Transverse colon (tissue), 4 donors: ENCODE data around the gene AIG1. TPM values are rescaled to one million over a fixed set of nuclear protein-coding genes. Genes with fewer than 3 reads are reported as not detected.

ENCODE experiments used
- DNase-seq: peaks from one replicate; pipeline ENCODE4 v3.0.0-alpha.2; 2019
- H3K27ac ChIP-seq, 4 donors: fragments of 200-600 bp; sonication (generic); 2 replicates each; pipeline ENCODE4 v1.5.1; 2016 to 2018; ENCODE audit warnings: inconsistent platforms in 4 of 4
- H3K27me3 ChIP-seq: fragments of 200-600 bp; sonication (generic); 2 replicates; pipeline ENCODE4 v1.5.1; 2017; ENCODE audit warnings: inconsistent platforms
- H3K36me3 ChIP-seq, 4 donors: fragments of 200-600 bp; sonication (generic); 2 replicates each; pipeline ENCODE4 v1.5.1; 2017 to 2019; ENCODE audit warnings: inconsistent platforms in 4 of 4
- H3K4me1 ChIP-seq, 4 donors: fragments of 200-600 bp; sonication (generic); 2 replicates each; pipeline ENCODE4 v1.5.1; 2017 to 2020; ENCODE audit warnings: inconsistent platforms in 4 of 4
- H3K4me3 ChIP-seq, 4 donors: fragments of 200-600 bp; sonication (generic); 1 replicate in 1 of 4; 2 replicates in 3 of 4; pipeline versions ENCODE4 v1.5.1 to v1.6.1; 2017 to 2019; ENCODE audit warnings: inconsistent platforms in 4 of 4
- H3K9me3 ChIP-seq, 2 donors: fragments of 200-600 bp; sonication (generic); 2 replicates each; pipeline ENCODE4 v1.5.1; 2017 to 2019; ENCODE audit warnings: inconsistent platforms in 2 of 2
- CTCF ChIP-seq, 5 experiments: fragments of 200-600 bp in 3 of 5; fragments of 450-650 bp in 2 of 5; sonication (generic) in 3 of 5; IDR thresholded peaks; 1 replicate in 2 of 5; 2 replicates in 3 of 5; pipeline ENCODE4 v1.5.1; 2016 to 2017; ENCODE audit warnings: antibody characterized with exemption in 5 of 5, inconsistent platforms in 3 of 5, mild to moderate bottlenecking in 2 of 5, moderate library complexity in 1 of 5
- EP300 ChIP-seq: sonication (generic); formaldehyde crosslinking; IDR thresholded peaks from one replicate; pipeline ENCODE4 v1.6.1; 2017; ENCODE audit warnings: antibody characterized with exemption, low read depth
- POLR2A ChIP-seq: fragments of 450-650 bp; IDR thresholded peaks from one replicate; pipeline ENCODE4 v1.6.1; 2016; ENCODE audit warnings: antibody characterized with exemption, mild to moderate bottlenecking, moderate library complexity
- POLR2AphosphoS5 ChIP-seq, 3 donors: sonication (generic); formaldehyde crosslinking; IDR thresholded peaks; one replicate each; pipeline ENCODE4 v1.6.1; 2016; ENCODE audit warnings: antibody characterized with exemption in 3 of 3
- WGBS, 2 donors: methylation state at CpG; one replicate each; pipeline ENCODE4 v1.1.5; 2018; ENCODE audit warnings: low coverage in 1 of 2; 5-methylcytosine and 5-hydroxymethylcytosine counted together
- in situ Hi-C, 4 donors: fragments of 200-750 bp; cut with MboI; loops; one replicate each; pipeline versions ENCODE4 v1.15.0 to v1.15.1; 2017; ENCODE audit warnings: low sequenced_read_pairs in 3 of 4, low pct_ligation_motif_present in 1 of 4, low pct_unique_long_range_greater_than_20kb in 1 of 4
- intact Hi-C: fragments of 100-400 bp; cut with DNase I; formaldehyde crosslinking; loops from one replicate; pipeline ENCODE4 v1.15.1; 2023; ENCODE audit warnings: low total_unique reads
- total RNA-seq, 4 donors: library from RNA; depleted of rRNA; stranded (reverse); fragments of >200 nt; gene quantifications; one replicate each; pipeline ENCODE4 v1.1.0, GENCODE V29; 2016

AIG1 gene
- total RNA-seq, 4 donors from 2014 or later = 16.5 to 38.2 (median 21.6) TPM

DNA sequence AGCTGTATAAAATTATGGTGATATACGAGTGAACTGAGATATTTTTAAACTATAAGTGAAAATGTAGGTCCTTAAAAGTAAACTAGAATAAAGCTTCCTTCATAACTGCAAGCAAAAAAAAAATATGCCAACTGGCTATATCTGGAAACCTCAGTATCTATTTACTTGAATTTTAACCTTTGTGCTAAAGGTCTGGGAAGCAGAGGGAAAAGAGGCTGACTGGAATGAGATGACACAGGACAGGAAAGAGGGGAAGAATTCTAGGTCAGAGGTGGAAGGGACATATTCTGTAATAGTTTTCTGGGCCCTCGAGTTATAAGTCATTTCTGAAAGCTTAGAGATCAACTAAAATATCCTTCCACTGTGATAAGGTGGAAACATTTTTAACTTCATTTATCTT is 46.8 kb downstream of the AIG1 start:
- in situ Hi-C loops = no loop called here
- intact Hi-C loops = no loop called here
- H3K36me3 ChIP-seq = no peaks in the 10 kb centered on the region
- no peaks in the 10 kb centered on the region for H3K27me3 ChIP-seq
- no peak for DNase-seq
- H3K4me3 ChIP-seq = no peak overlapping the region
- TF ChIP-seq POLR2A (no peak), EP300 (no peak), POLR2AphosphoS5 (IDR thresholded peaks at IDR 0.05) (no peak), CTCF (IDR thresholded peaks at IDR 0.05) (no peak)
- peaks cover 0 to 5% (median 0%) of the 10 kb centered on the region in 4 donors for H3K4me1 ChIP-seq
- no peaks in the 10 kb centered on the region for H3K9me3 ChIP-seq
- WGBS, 2 donors = 38 to 62% methylated on average over 2 of the region's 2 CpGs
- no peak overlapping the region for H3K27ac ChIP-seq

- no peak for TF ChIP-seq POLR2AphosphoS5 (IDR thresholded peaks at IDR 0.05)
- TF ChIP-seq EP300 = no peak
- TF ChIP-seq CTCF (IDR thresholded peaks at IDR 0.05) = no peak
- TF ChIP-seq POLR2A = no peak
- in situ Hi-C loops = no loop called here
These were observed 47.4 kb downstream of the AIG1 start for GRCh38 chr6:143107911-143108761.

GRCh38 chr6:143109196-143109595 is 48.5 kb downstream of the AIG1 start:
- TF ChIP-seq POLR2AphosphoS5 (IDR thresholded peaks at IDR 0.05) = no peak
- no peak for TF ChIP-seq EP300
- TF ChIP-seq CTCF (IDR thresholded peaks at IDR 0.05) = no peak
- TF ChIP-seq POLR2A = no peak
- intact Hi-C loops (no loop called here), in situ Hi-C loops (no loop called here)
- Histone ChIP-seq H3K4me1 (peaks cover 0 to 5% (median 0%) of the 10 kb centered on the region in 4 donors), H3K9me3 (no peaks in the 10 kb centered on the region), H3K27me3 (no peaks in the 10 kb centered on the region), H3K36me3 (no peaks in the 10 kb centered on the region), H3K4me3 (no peak overlapping the region), H3K27ac (no peak overlapping the region)
- 69 to 84% methylated on average over 4 of the region's 4 CpGs for WGBS, 2 donors
- no peak for DNase-seq

More at GRCh38 chr6:143107911-143108761, 47.4 kb downstream of the AIG1 start:
- DNase-seq = no peak
- no peaks in the 10 kb centered on the region for H3K36me3 ChIP-seq
- H3K9me3 ChIP-seq = no peaks in the 10 kb centered on the region
- intact Hi-C loops = no loop called here
- WGBS, 2 donors = 65 to 70% methylated on average over 6 of the region's 6 CpGs
- H3K27me3 ChIP-seq = no peaks in the 10 kb centered on the region
- H3K4me3 ChIP-seq = no peak overlapping the region
- no peak overlapping the region for H3K27ac ChIP-seq
- peaks cover 0 to 5% (median 0%) of the 10 kb centered on the region in 4 donors for H3K4me1 ChIP-seq

GRCh38 chr6:143110572-143110971 is 49.9 kb downstream of the AIG1 start:
- no peak overlapping the region for H3K4me3 ChIP-seq
- DNase-seq = no peak
- no peaks in the 10 kb centered on the region for H3K9me3 ChIP-seq
- intact Hi-C loops (no loop called here), in situ Hi-C loops (no loop called here)
- TF ChIP-seq CTCF (IDR thresholded peaks at IDR 0.05) (no peak), EP300 (no peak), POLR2AphosphoS5 (IDR thresholded peaks at IDR 0.05) (no peak), POLR2A (no peak)
- H3K36me3 ChIP-seq = no peaks in the 10 kb centered on the region
- no peaks in the 10 kb centered on the region for H3K27me3 ChIP-seq
- WGBS, 2 donors = 84 to 96% methylated on average over 2 to 4 of the region's 4 CpGs
- no peak overlapping the region for H3K27ac ChIP-seq
- peaks cover 0 to 8% (median 4%) of the 10 kb centered on the region in 4 donors for H3K4me1 ChIP-seq
